Measurements from ENCODE around the gene ZNF782. TPM values are rescaled to one million over a fixed set of nuclear protein-coding genes. Genes with fewer than 3 reads are reported as not detected.
A peak's percentile ranks its signal among the peaks of the same experiment; 100 is the strongest.

Gene ZNF782
- total RNA-seq, 1 experiment from 2014 or later: 4.9 TPM

GRCh38 chr9:96854651-96855273, 448 bp upstream of the ZNF782 start:
- no peak overlapping the region for H2BK5ac ChIP-seq (ENCODE audit: insufficient read length, low read length)
- H3K79me1 ChIP-seq (ENCODE audit: insufficient read depth, low read depth, low read length, poor library complexity, severe bottlenecking): no peaks in the 10 kb centered on the region
- H3K4me2 ChIP-seq (ENCODE audit: insufficient read depth, insufficient read length, low read length): peak overlapping the region; percentile 97
- H3K4me1 ChIP-seq (ENCODE audit: insufficient read depth, low read length): no peaks in the 10 kb centered on the region; the same call in 1 of the 2 replicates
- H3K23ac ChIP-seq (ENCODE audit: insufficient read length, low read depth, low read length): no peak overlapping the region
- Mint-ChIP-seq H3K36me3 (ENCODE audit: insufficient read depth in 1 of 3, low read depth in 3 of 3) (peaks cover 1 to 14% (median 14%) of the 10 kb centered on the region in 3 experiments), H3K27me3 (ENCODE audit: low read depth) (peaks cover 2% of the 10 kb centered on the region), H3K27ac (peak overlapping the region in 2 of 3 experiments; percentile 87 to 95; a peak in 5 of 7 replicates), H3K4me1 (peaks cover 47 to 52% of the 10 kb centered on the region in 2 experiments), H3K4me3 (peak overlapping the region; percentile 95 to 99), H3K9me3 (peaks cover 0 to 2% of the 10 kb centered on the region in 2 experiments; a peak in 1 of 5 replicates)
- 0 out of 3 replicates have a peak, but pooled peaks have one; percentile 18 for TF ChIP-seq CTCF (conservative IDR thresholded peaks at IDR 0.05)
- no peak overlapping the region for H4K8ac ChIP-seq (replicated peaks; ENCODE audit: insufficient read length, low read depth, low read length)
- H3K18ac ChIP-seq (ENCODE audit: insufficient read length, low read depth, low read length): no peak overlapping the region
- no peak overlapping the region for H3K27ac ChIP-seq (ENCODE audit: insufficient read length, low read depth, low read length)
- H2AFZ ChIP-seq (ENCODE audit: low read length): no peak overlapping the region
- no peak overlapping the region for H3K4ac ChIP-seq (ENCODE audit: low read depth, low read length)
- no peak overlapping the region for H3T11ph ChIP-seq (ENCODE audit: low read length)
- no peaks in the 10 kb centered on the region for H3K9me3 ChIP-seq (ENCODE audit: control insufficient read depth, low read depth, low read length)
- no peak overlapping the region for H3K56ac ChIP-seq (ENCODE audit: insufficient read length, low read depth, low read length)
- no peak overlapping the region for H4K91ac ChIP-seq (ENCODE audit: insufficient read length, low read depth, low read length)
- no peak overlapping the region for H2AK5ac ChIP-seq (ENCODE audit: insufficient read length, low read length)
- H4K5ac ChIP-seq (ENCODE audit: insufficient read length, low read depth, low read length): no peak overlapping the region
- no peak overlapping the region for H2BK120ac ChIP-seq (ENCODE audit: low read depth, low read length, poor library complexity, severe bottlenecking)
- no peaks in the 10 kb centered on the region for H4K20me1 ChIP-seq (ENCODE audit: control insufficient read depth, insufficient read depth, insufficient read length)
- no peaks in the 10 kb centered on the region for H3K79me2 ChIP-seq (ENCODE audit: insufficient read depth, low read length)
- H3K14ac ChIP-seq (ENCODE audit: insufficient read depth, low read length): no peak overlapping the region
- H3K27me3 ChIP-seq (ENCODE audit: insufficient read depth, low read length): no peaks in the 10 kb centered on the region
- no CpG with 5 or more reads among the region's 16 CpGs for WGBS (ENCODE audit: extremely low coverage, insufficient read length, low lambda C conversion rate)
- H2BK15ac ChIP-seq (ENCODE audit: low read depth, low read length): no peak overlapping the region
- peak; percentile 43 for DNase-seq
- peaks cover 11% of the 10 kb centered on the region for H3K23me2 ChIP-seq (ENCODE audit: insufficient read length, low read depth, low read length, poor library complexity, severe bottlenecking)
- H2BK12ac ChIP-seq (ENCODE audit: insufficient read length, low read depth, low read length): no peak overlapping the region
- H2BK20ac ChIP-seq (ENCODE audit: low read depth, low read length, poor library complexity, severe bottlenecking): no peak overlapping the region
- H3K9ac ChIP-seq (ENCODE audit: extremely low read depth, insufficient read length, low read length): peak overlapping the region; percentile 23
